RWPE2 (cell line): ENCODE data around the gene COL4A2.

Source experiments
- ATAC-seq: fragments of 200-7000 bp; cut with Tn5 transposase; 3 replicates; pipeline ENCODE4 v1.9.1; 2021; ENCODE audit warnings: low read depth
- DNase-seq: peaks from one replicate; pipeline ENCODE4 v3.0.0-alpha.2; 2020; ENCODE audit warnings: low spot score
- H3K27ac ChIP-seq: fragments of 450-650 bp; 2 replicates; pipeline ENCODE4 v1.5.1; 2017; ENCODE audit warnings: mild to moderate bottlenecking; ENCODE audit not compliant: poor library complexity, severe bottlenecking
- H3K27me3 ChIP-seq: fragments of 250-450 bp; sonication (Bioruptor Pico); 2 replicates; pipeline ENCODE4 v1.5.1; 2021; ENCODE audit warnings: mild to moderate bottlenecking, moderate library complexity; ENCODE audit not compliant: insufficient read depth, poor library complexity, severe bottlenecking
- H3K36me3 ChIP-seq: fragments of 250-450 bp; sonication (Bioruptor Pico); 2 replicates; pipeline ENCODE4 v1.5.1; 2020; ENCODE audit warnings: low read depth, mild to moderate bottlenecking, moderate library complexity
- H3K4me1 ChIP-seq: fragments of 250-450 bp; sonication (Bioruptor Pico); 2 replicates; pipeline ENCODE4 v1.5.1; 2021; ENCODE audit warnings: mild to moderate bottlenecking, moderate library complexity; ENCODE audit not compliant: insufficient read depth, poor library complexity, severe bottlenecking
- H3K4me3 ChIP-seq: fragments of 250-450 bp; sonication (Bioruptor Pico); 2 replicates; pipeline ENCODE4 v1.5.1; 2021; ENCODE audit warnings: mild to moderate bottlenecking, moderate library complexity; ENCODE audit not compliant: severe bottlenecking
- H3K9me3 ChIP-seq: fragments of 250-450 bp; sonication (Bioruptor Pico); 2 replicates; pipeline ENCODE4 v1.5.1; 2021; ENCODE audit warnings: mild to moderate bottlenecking, moderate library complexity; ENCODE audit not compliant: severe bottlenecking
- TF ChIP-seq, protein P1 (sequence below): fragments of 450-650 bp; IDR thresholded peaks from one replicate; pipeline ENCODE4 v1.5.1; 2017; ENCODE audit warnings: mild to moderate bottlenecking, moderate library complexity; ENCODE audit not compliant: poor library complexity, severe bottlenecking

The COL4A2 gene

DNA sequence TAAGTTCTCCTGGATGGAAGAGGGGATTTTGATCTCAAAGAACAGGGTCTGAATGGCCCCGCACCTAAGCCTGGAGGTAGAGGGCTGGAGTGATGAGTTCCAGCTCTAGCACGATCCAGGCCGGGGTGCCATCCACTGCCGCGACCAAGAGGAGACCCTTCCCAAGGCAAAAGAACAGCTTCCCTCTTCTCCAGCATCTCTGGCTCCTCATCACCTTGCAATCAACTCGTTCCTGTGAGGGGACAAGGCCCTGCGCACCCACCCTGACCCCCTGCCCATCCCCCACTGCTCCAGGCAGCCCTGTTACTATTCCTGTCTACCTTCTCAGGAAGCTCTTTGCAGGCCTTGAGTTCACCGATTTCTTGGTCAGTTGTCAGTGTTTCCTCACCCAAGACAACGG, 17.9 kb upstream of the COL4A2 start:
- Histone ChIP-seq H3K27ac (no peak overlapping the region), H3K4me1 (no peaks in the 10 kb centered on the region), H3K36me3 (peaks cover 3% of the 10 kb centered on the region; the same call in 1 of the 2 replicates), H3K9me3 (no peaks in the 10 kb centered on the region), H3K4me3 (no peak overlapping the region), H3K27me3 (no peaks in the 10 kb centered on the region)
- TF ChIP-seq, protein P1, sequence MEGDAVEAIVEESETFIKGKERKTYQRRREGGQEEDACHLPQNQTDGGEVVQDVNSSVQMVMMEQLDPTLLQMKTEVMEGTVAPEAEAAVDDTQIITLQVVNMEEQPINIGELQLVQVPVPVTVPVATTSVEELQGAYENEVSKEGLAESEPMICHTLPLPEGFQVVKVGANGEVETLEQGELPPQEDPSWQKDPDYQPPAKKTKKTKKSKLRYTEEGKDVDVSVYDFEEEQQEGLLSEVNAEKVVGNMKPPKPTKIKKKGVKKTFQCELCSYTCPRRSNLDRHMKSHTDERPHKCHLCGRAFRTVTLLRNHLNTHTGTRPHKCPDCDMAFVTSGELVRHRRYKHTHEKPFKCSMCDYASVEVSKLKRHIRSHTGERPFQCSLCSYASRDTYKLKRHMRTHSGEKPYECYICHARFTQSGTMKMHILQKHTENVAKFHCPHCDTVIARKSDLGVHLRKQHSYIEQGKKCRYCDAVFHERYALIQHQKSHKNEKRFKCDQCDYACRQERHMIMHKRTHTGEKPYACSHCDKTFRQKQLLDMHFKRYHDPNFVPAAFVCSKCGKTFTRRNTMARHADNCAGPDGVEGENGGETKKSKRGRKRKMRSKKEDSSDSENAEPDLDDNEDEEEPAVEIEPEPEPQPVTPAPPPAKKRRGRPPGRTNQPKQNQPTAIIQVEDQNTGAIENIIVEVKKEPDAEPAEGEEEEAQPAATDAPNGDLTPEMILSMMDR = no peak
- no peak for DNase-seq
- no peak for ATAC-seq

DNA sequence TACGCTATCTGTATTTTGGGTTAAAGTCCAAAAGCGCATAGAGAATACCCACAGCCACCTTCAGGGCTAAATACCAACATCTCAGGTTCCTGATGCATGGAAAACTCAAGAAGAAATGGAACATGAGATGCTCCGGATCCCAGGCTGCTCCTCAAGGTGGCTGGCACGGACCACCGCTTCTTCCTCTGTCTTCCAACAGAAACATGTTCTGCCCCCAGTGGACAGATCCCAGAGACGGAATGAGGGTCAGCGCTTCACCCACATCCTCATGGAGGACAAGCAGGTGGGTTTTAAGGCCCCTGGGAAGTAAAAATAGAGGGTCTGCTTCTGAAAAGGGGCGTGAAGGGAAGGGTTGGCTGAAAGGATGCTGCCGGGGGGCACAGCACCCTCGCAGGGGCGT, 17.4 kb upstream of the COL4A2 start:
- no peak overlapping the region for H3K4me3 ChIP-seq
- no peaks in the 10 kb centered on the region for H3K9me3 ChIP-seq
- TF ChIP-seq, protein P1 = no peak
- H3K27ac ChIP-seq = no peak overlapping the region
- peaks cover 7% of the 10 kb centered on the region for H3K36me3 ChIP-seq
- no peak for DNase-seq
- H3K27me3 ChIP-seq = no peaks in the 10 kb centered on the region
- no peak for ATAC-seq
- no peaks in the 10 kb centered on the region for H3K4me1 ChIP-seq

GRCh38 chr13:110290153-110290552, 16.9 kb upstream of the COL4A2 start:
- H3K27ac ChIP-seq = no peak overlapping the region
- peaks cover 9% of the 10 kb centered on the region for H3K36me3 ChIP-seq
- ATAC-seq (no peak), DNase-seq (no peak)
- H3K4me3 ChIP-seq = no peak overlapping the region
- H3K4me1 ChIP-seq = no peaks in the 10 kb centered on the region
- TF ChIP-seq, protein P1 = no peak
- no peaks in the 10 kb centered on the region for H3K9me3 ChIP-seq
- no peaks in the 10 kb centered on the region for H3K27me3 ChIP-seq

DNA sequence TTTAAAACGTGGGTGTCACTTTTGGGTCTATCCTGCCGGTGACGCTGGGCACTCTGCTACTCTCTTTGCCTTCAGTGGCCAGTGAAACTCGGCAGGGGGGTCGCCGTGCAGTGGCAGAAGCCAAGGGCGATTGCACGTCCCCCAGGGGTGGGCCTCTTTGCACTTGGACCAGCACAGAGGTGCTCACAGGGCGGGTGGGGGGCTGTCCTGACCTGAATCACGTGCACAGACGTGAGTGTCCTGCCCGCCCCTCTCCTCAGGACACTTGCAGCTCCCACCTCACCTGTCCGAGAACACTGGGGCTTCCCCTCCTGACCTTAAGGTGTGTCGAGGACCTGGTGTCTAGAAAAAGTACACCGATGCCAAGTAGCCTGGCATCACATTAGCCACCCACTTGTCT, 16.3 kb upstream of the COL4A2 start:
- TF ChIP-seq, protein P1 = no peak
- Histone ChIP-seq H3K4me1 (no peaks in the 10 kb centered on the region), H3K4me3 (no peak overlapping the region), H3K9me3 (no peaks in the 10 kb centered on the region), H3K27ac (no peak overlapping the region), H3K36me3 (peaks cover 9% of the 10 kb centered on the region), H3K27me3 (no peaks in the 10 kb centered on the region)
- ATAC-seq = no peak
- no peak for DNase-seq

DNA sequence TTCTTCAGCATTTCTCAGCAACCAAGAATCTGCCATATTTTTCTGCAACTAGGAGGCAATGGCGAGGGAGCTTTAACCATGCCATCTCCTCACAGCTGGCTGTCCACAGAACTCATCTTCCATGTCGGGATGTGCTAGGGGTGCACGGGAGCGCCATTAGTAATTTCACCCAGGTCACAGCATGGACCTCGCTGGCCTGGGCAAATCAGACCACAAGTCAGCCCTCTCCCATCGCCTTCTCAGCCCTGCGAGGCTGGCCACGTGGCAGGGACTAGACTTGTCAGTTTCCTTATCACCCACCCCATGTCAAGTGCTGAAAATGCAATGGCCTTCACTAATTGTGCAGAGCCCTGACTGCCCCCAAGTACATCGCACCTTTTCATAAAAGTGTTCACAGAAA, 15.8 kb upstream of the COL4A2 start:
- Histone ChIP-seq H3K4me1 (no peaks in the 10 kb centered on the region), H3K4me3 (no peak overlapping the region), H3K36me3 (peaks cover 9% of the 10 kb centered on the region), H3K27me3 (no peaks in the 10 kb centered on the region), H3K9me3 (no peaks in the 10 kb centered on the region), H3K27ac (no peak overlapping the region)
- no peak for DNase-seq
- TF ChIP-seq, protein P1 = no peak
- ATAC-seq = no peak
